GM12892 (cell line): ENCODE results near the gene TRMT2B.

Experiments
- POLR2A ChIP-seq: IDR thresholded peaks from 2 replicates; pipeline ENCODE4 v1.6.1; 2011; ENCODE audit warnings: low read depth, low read length, control low read depth
- POLR2AphosphoS5 ChIP-seq: IDR thresholded peaks from 2 replicates; pipeline ENCODE4 v1.6.1; 2011; ENCODE audit warnings: low read depth, low read length, control low read depth
- TAF1 ChIP-seq: IDR thresholded peaks from 2 replicates; pipeline ENCODE4 v1.6.1; 2011; ENCODE audit warnings: low read depth, mild to moderate bottlenecking, control low read depth, low read length, borderline replicate concordance

GRCh38 chrX:101080326-101081124 lies 28.6 kb upstream of the TRMT2B start:
- TF ChIP-seq TAF1 (no peak), POLR2A (no peak), POLR2AphosphoS5 (no peak)
